Right cardiac atrium (tissue), 5 donors: Measurements from ENCODE around the gene ZDHHC7. TPM values are rescaled to one million over a fixed set of nuclear protein-coding genes. Genes with fewer than 3 reads are reported as not detected.
"Not testable (repeated sequence)": the region's sequence is repeated elsewhere in the genome, so short reads cannot be mapped to it uniquely, and the experiment has no call there.

Experiments
- ATAC-seq, 2 donors: fragments of 200-7000 bp; cut with Tn5 transposase; one replicate each; pipeline versions ENCODE4 v1.8.0 to v1.9.1; 2020; ENCODE audit warnings: moderate library complexity in 2 of 2, mild to moderate bottlenecking in 1 of 2
- DNase-seq, 3 donors: peaks; one replicate each; pipeline ENCODE4 v3.0.0-alpha.2; 2020
- H3K27ac ChIP-seq: one replicate; pipeline ENCODE4 v1.5.1; 2013; ENCODE audit warnings: mild to moderate bottlenecking, low read length, control low read depth, moderate library complexity
- H3K27me3 ChIP-seq: one replicate; pipeline ENCODE4 v1.6.1; 2013; ENCODE audit not compliant: control insufficient read depth, insufficient read depth
- H3K4me1 ChIP-seq: one replicate; pipeline ENCODE4 v1.6.1; 2013; ENCODE audit warnings: low read length; ENCODE audit not compliant: control insufficient read depth, insufficient read depth
- H3K4me3 ChIP-seq: one replicate; pipeline ENCODE4 v1.5.1; 2013; ENCODE audit warnings: low read length, control low read depth
- H3K9me3 ChIP-seq: one replicate; pipeline ENCODE4 v1.6.1; 2013; ENCODE audit warnings: low read length; ENCODE audit not compliant: control insufficient read depth
- WGBS: extraction: QIAGEN DNeasy Blood & Tissue Kit; methylation state at CpG from one replicate; pipeline ENCODE4 v1.1.7; 2013; 5-methylcytosine and 5-hydroxymethylcytosine counted together
- intact Hi-C, 4 donors: fragments of 100-400 bp; cut with DNase I; formaldehyde crosslinking; loops; one replicate each; pipeline versions ENCODE4 v1.11.0 to v1.14.0; 2022 to 2023
- polyA plus RNA-seq: library from polyadenylated mRNA; stranded (reverse); fragments of 200-250 nt; gene quantifications from one replicate; pipeline ENCODE4 v1.2.3, GENCODE V29; 2013
- total RNA-seq, 4 donors: library from RNA; stranded (reverse); fragmentation: NEBNext Ultra II Directional; extraction: Animal tissue kit (Norgen Biotek cat#: 25700); gene quantifications; one replicate each; pipeline ENCODE4 v1.2.1, GENCODE V29; 2021
- donor health status: healthy with polysubstance abuse.
- donor health status: DM: no; HTN: yes; CAD: no.
- donor health status: DM: no; HTN: no; CAD: no.
- donor health status: DM: no; HTN: yes; CAD: no; lungs with severe emphysema.
- donor health status: DM: yes; HTN: yes; CAD: no.

ZDHHC7 gene
- total and polyA plus RNA-seq, 5 donors: 19.4 to 39.2 (median 36.3) TPM

- Histone ChIP-seq H3K4me1 (no peaks in the 10 kb centered on the region), H3K4me3 (no peak overlapping the region), H3K9me3 (no peaks in the 10 kb centered on the region), H3K27ac (no peak overlapping the region), H3K27me3 (no peaks in the 10 kb centered on the region)
- no peak for ATAC-seq
- DNase-seq: no peak
- intact Hi-C loops: no loop called here
- WGBS: 83% methylated on average over 6 of the region's 6 CpGs
Observed at GRCh38 chr16:85042167-85042526, 30.8 kb upstream of the ZDHHC7 start.

- no peak overlapping the region for H3K4me3 ChIP-seq
- ATAC-seq (no peak), DNase-seq (peak in 1 of 3 donors; percentile 9)
- 64% methylated on average over 27 of the region's 27 CpGs for WGBS
- intact Hi-C loops: no loop called here
- H3K9me3 ChIP-seq: no peaks in the 10 kb centered on the region
- H3K4me1 ChIP-seq: no peaks in the 10 kb centered on the region
- H3K27ac ChIP-seq: no peak overlapping the region
- H3K27me3 ChIP-seq: no peaks in the 10 kb centered on the region
Observed at GRCh38 chr16:85041219-85042166, 30.2 kb upstream of the ZDHHC7 start.

GRCh38 chr16:85040685-85041084 lies 29.4 kb upstream of the ZDHHC7 start:
- Histone ChIP-seq H3K4me3 (no peak overlapping the region), H3K27ac (no peak overlapping the region), H3K27me3 (no peaks in the 10 kb centered on the region), H3K9me3 (no peaks in the 10 kb centered on the region), H3K4me1 (no peaks in the 10 kb centered on the region)
- intact Hi-C loops: no loop called here
- DNase-seq (no peak), ATAC-seq (no peak)
- WGBS: 88% methylated on average over 6 of the region's 6 CpGs

GRCh38 chr16:85037721-85038120 lies 26.4 kb upstream of the ZDHHC7 start:
- H3K27ac ChIP-seq: no peak overlapping the region
- intact Hi-C loops: no loop called here
- WGBS: 89% methylated on average over 5 of the region's 5 CpGs

GRCh38 chr16:85037050-85037410 lies 25.7 kb upstream of the ZDHHC7 start:
- no peaks in the 10 kb centered on the region for H3K9me3 ChIP-seq
- 89% methylated on average over 7 of the region's 7 CpGs for WGBS
- ATAC-seq (peak in 1 of 2 donors; percentile 42), DNase-seq (peak in 1 of 3 donors; percentile 7)
- H3K4me1 ChIP-seq: no peaks in the 10 kb centered on the region
- no peak overlapping the region for H3K27ac ChIP-seq
- intact Hi-C loops: no loop called here
- no peak overlapping the region for H3K4me3 ChIP-seq
- no peaks in the 10 kb centered on the region for H3K27me3 ChIP-seq

More at GRCh38 chr16:85037721-85038120, 26.4 kb upstream of the ZDHHC7 start:
- Histone ChIP-seq H3K4me1 (no peaks in the 10 kb centered on the region), H3K4me3 (no peak overlapping the region), H3K27me3 (no peaks in the 10 kb centered on the region), H3K9me3 (no peaks in the 10 kb centered on the region)
- DNase-seq: peak in 1 of 3 donors; percentile 6
- ATAC-seq: no peak

GRCh38 chr16:85036236-85037049 lies 25.1 kb upstream of the ZDHHC7 start:
- WGBS: 82% methylated on average over 15 of the region's 15 CpGs
- Histone ChIP-seq H3K4me1 (no peaks in the 10 kb centered on the region), H3K27ac (no peak overlapping the region)

GRCh38 chr16:85034591-85035433 lies 23.5 kb upstream of the ZDHHC7 start:
- ATAC-seq (peak in 1 of 2 donors; percentile 22), DNase-seq (peak in 1 of 3 donors; percentile 38)
- Histone ChIP-seq H3K27me3 (no peaks in the 10 kb centered on the region), H3K4me3 (no peak overlapping the region), H3K4me1 (no peaks in the 10 kb centered on the region), H3K9me3 (no peaks in the 10 kb centered on the region), H3K27ac (no peak overlapping the region)
- intact Hi-C loops: no loop called here
- WGBS: 89% methylated on average over 18 of the region's 18 CpGs

More at GRCh38 chr16:85036236-85037049, 25.1 kb upstream of the ZDHHC7 start:
- H3K9me3 ChIP-seq: no peaks in the 10 kb centered on the region
- H3K4me3 ChIP-seq: no peak overlapping the region
- intact Hi-C loops: no loop called here
- DNase-seq (peak in 1 of 3 donors; percentile 53), ATAC-seq (no peak)
- H3K27me3 ChIP-seq: no peaks in the 10 kb centered on the region

GRCh38 chr16:85033171-85033570 lies 21.8 kb upstream of the ZDHHC7 start:
- DNase-seq (peak in 1 of 3 donors; percentile 25), ATAC-seq (no peak)
- intact Hi-C loops: no loop called here
- Histone ChIP-seq H3K27ac (no peak overlapping the region), H3K27me3 (no peaks in the 10 kb centered on the region), H3K4me1 (peaks cover 1% of the 10 kb centered on the region), H3K9me3 (no peaks in the 10 kb centered on the region), H3K4me3 (no peak overlapping the region)
- WGBS: 90% methylated on average over 17 of the region's 17 CpGs

GRCh38 chr16:85032187-85032586 lies 20.9 kb upstream of the ZDHHC7 start:
- ATAC-seq, H3K27ac ChIP-seq, DNase-seq, H3K4me3 ChIP-seq, H3K4me1 ChIP-seq, H3K27me3 ChIP-seq, intact Hi-C loops, H3K9me3 ChIP-seq: not testable (repeated sequence)
- 98% methylated on average over 4 of the region's 4 CpGs for WGBS

- no peak overlapping the region for H3K4me3 ChIP-seq
- DNase-seq (peak in 1 of 3 donors; percentile 24), ATAC-seq (no peak)
- H3K27me3 ChIP-seq: no peaks in the 10 kb centered on the region
- WGBS: 80% methylated on average over 5 of the region's 5 CpGs
- H3K9me3 ChIP-seq: no peaks in the 10 kb centered on the region
- intact Hi-C loops: no loop called here
- peaks cover 2% of the 10 kb centered on the region for H3K4me1 ChIP-seq
- no peak overlapping the region for H3K27ac ChIP-seq
Observed at GRCh38 chr16:85031451-85031850, 20.1 kb upstream of the ZDHHC7 start.
